Measurements from ENCODE around the gene S100A13. TPM values are rescaled to one million over a fixed set of nuclear protein-coding genes. Genes with fewer than 3 reads are reported as not detected.
"Not testable (repeated sequence)": the region's sequence is repeated elsewhere in the genome, so short reads cannot be mapped to it uniquely, and the experiment has no call there.

S100A13 gene
- total RNA-seq, 3 donors from 2014 or later: 163 to 221 (median 198) TPM

- Histone ChIP-seq H3K36me3 (no peaks in the 10 kb centered on the region), H3K27ac (no peak overlapping the region), H3K27me3 (no peaks in the 10 kb centered on the region), H3K4me3 (no peak overlapping the region), H3K4me1 (no peaks in the 10 kb centered on the region), H3K9me3 (no peaks in the 10 kb centered on the region)
- TF ChIP-seq POLR2AphosphoS5 (IDR thresholded peaks at IDR 0.05): no peak
- no peak for TF ChIP-seq POLR2A (IDR thresholded peaks at IDR 0.05)
- no peak for TF ChIP-seq CTCF (IDR thresholded peaks at IDR 0.05)
- intact Hi-C loops (cut with DNase I; ENCODE audit: low total_unique reads): no loop called here
- no peak for DNase-seq (ENCODE audit: low spot score in 2 of 2)
Measured at GRCh38 chr1:153599847-153600246, 27.5 kb downstream of the S100A13 start.

GRCh38 chr1:153598309-153599172 lies 28.8 kb downstream of the S100A13 start:
- Histone ChIP-seq H3K4me1 (no peaks in the 10 kb centered on the region), H3K27ac (no peak overlapping the region), H3K36me3 (no peaks in the 10 kb centered on the region), H3K4me3 (no peak overlapping the region), H3K27me3 (no peaks in the 10 kb centered on the region), H3K9me3 (no peaks in the 10 kb centered on the region)
- TF ChIP-seq POLR2AphosphoS5 (IDR thresholded peaks at IDR 0.05): no peak
- TF ChIP-seq POLR2A (IDR thresholded peaks at IDR 0.05): no peak
- no peak for TF ChIP-seq CTCF (IDR thresholded peaks at IDR 0.05)
- no peak for DNase-seq (ENCODE audit: low spot score in 2 of 2)
- intact Hi-C loops (cut with DNase I; ENCODE audit: low total_unique reads): no loop called here

- Histone ChIP-seq H3K36me3 (no peaks in the 10 kb centered on the region), H3K9me3 (no peaks in the 10 kb centered on the region), H3K4me1 (no peaks in the 10 kb centered on the region), H3K27me3 (no peaks in the 10 kb centered on the region), H3K27ac (no peak overlapping the region), H3K4me3 (no peak overlapping the region)
- DNase-seq (ENCODE audit: low spot score in 2 of 2): no peak
- no peak for TF ChIP-seq CTCF (IDR thresholded peaks at IDR 0.05)
- TF ChIP-seq POLR2AphosphoS5 (IDR thresholded peaks at IDR 0.05): no peak
- TF ChIP-seq POLR2A (IDR thresholded peaks at IDR 0.05): no peak
- intact Hi-C loops (cut with DNase I; ENCODE audit: low total_unique reads): no loop called here
Measured at GRCh38 chr1:153597206-153597605, 30.1 kb downstream of the S100A13 start.

GRCh38 chr1:153592748-153593147 lies 34.6 kb downstream of the S100A13 start:
- H3K4me3 ChIP-seq: no peak overlapping the region
- intact Hi-C loops (cut with DNase I; ENCODE audit: low total_unique reads): no loop called here
- no peaks in the 10 kb centered on the region for H3K36me3 ChIP-seq
- no peak for DNase-seq (ENCODE audit: low spot score in 2 of 2)
- H3K9me3 ChIP-seq: no peaks in the 10 kb centered on the region
- TF ChIP-seq POLR2A (IDR thresholded peaks at IDR 0.05): no peak
- TF ChIP-seq POLR2AphosphoS5 (IDR thresholded peaks at IDR 0.05): no peak
- TF ChIP-seq CTCF (IDR thresholded peaks at IDR 0.05): no peak
- H3K4me1 ChIP-seq: no peaks in the 10 kb centered on the region
- H3K27me3 ChIP-seq: no peaks in the 10 kb centered on the region
- H3K27ac ChIP-seq: no peak overlapping the region

- TF ChIP-seq CTCF (IDR thresholded peaks at IDR 0.05) (no peak), POLR2AphosphoS5 (IDR thresholded peaks at IDR 0.05) (no peak), POLR2A (IDR thresholded peaks at IDR 0.05) (no peak)
- H3K4me3 ChIP-seq: no peak overlapping the region
- no peaks in the 10 kb centered on the region for H3K27me3 ChIP-seq
- no peaks in the 10 kb centered on the region for H3K36me3 ChIP-seq
- intact Hi-C loops (cut with DNase I; ENCODE audit: low total_unique reads): no loop called here
- DNase-seq (ENCODE audit: low spot score in 2 of 2): no peak
- no peaks in the 10 kb centered on the region for H3K4me1 ChIP-seq
- H3K27ac ChIP-seq: no peak overlapping the region
- H3K9me3 ChIP-seq: no peaks in the 10 kb centered on the region
Measured at GRCh38 chr1:153588482-153588881, 38.8 kb downstream of the S100A13 start.

- H3K36me3 ChIP-seq; H3K27ac ChIP-seq; H3K4me3 ChIP-seq; H3K4me1 ChIP-seq; H3K9me3 ChIP-seq; DNase-seq (ENCODE audit: low spot score in 2 of 2); H3K27me3 ChIP-seq; intact Hi-C loops (cut with DNase I; ENCODE audit: low total_unique reads): not testable (repeated sequence)
Measured at GRCh38 chr1:153588033-153588432, 39.3 kb downstream of the S100A13 start.
